ENCODE measurements around the gene NR1D1.

The NR1D1 gene

GRCh38 chr17:40091691-40092397 is 8.5 kb downstream of the NR1D1 start:
- ATAC-seq: peak; percentile 13
- TF ChIP-seq TSHZ2 (CRISPR knock-in tag; IDR thresholded peaks at IDR 0.05): no peak

- TF ChIP-seq ZFP3 (CRISPR knock-in tag; IDR thresholded peaks at IDR 0.05): no peak
- no peak for TF ChIP-seq CREB5 (CRISPR knock-in tag; IDR thresholded peaks at IDR 0.05; ENCODE audit: low read depth)
- no peak for TF ChIP-seq ZC3H10 (CRISPR knock-in tag; IDR thresholded peaks at IDR 0.05)
- no peak for TF ChIP-seq GLIS3 (CRISPR knock-in tag; IDR thresholded peaks at IDR 0.05)
- TF ChIP-seq CSRNP3 (CRISPR knock-in tag; IDR thresholded peaks at IDR 0.05): no peak
- ATAC-seq: peak; percentile 14; the same call in 2 of the 3 replicates
Observed at GRCh38 chr17:40090237-40091119, 9.9 kb downstream of the NR1D1 start.

- TF ChIP-seq SNAI2 (CRISPR knock-in tag; IDR thresholded peaks at IDR 0.05) (no peak), CSRNP3 (CRISPR knock-in tag; IDR thresholded peaks at IDR 0.05) (no peak), ESRRG (CRISPR knock-in tag; IDR thresholded peaks at IDR 0.05) (no peak), TCF4 (CRISPR knock-in tag; IDR thresholded peaks at IDR 0.05; ENCODE audit: borderline replicate concordance) (no peak), OSR1 (CRISPR knock-in tag; IDR thresholded peaks at IDR 0.05) (no peak), ZC3H10 (CRISPR knock-in tag; IDR thresholded peaks at IDR 0.05) (no peak), POU6F1 (CRISPR knock-in tag; IDR thresholded peaks at IDR 0.05; ENCODE audit: borderline replicate concordance, low read depth) (no peak)
- ATAC-seq: no peak
Observed at GRCh38 chr17:40089077-40089895, 11.1 kb downstream of the NR1D1 start.

- no peak for ATAC-seq
- TF ChIP-seq GLIS3 (CRISPR knock-in tag; IDR thresholded peaks at IDR 0.05) (no peak), ZC3H10 (CRISPR knock-in tag; IDR thresholded peaks at IDR 0.05) (no peak), ZFP30 (CRISPR knock-in tag; IDR thresholded peaks at IDR 0.05) (no peak)
Observed at GRCh38 chr17:40087903-40088718, 12.3 kb downstream of the NR1D1 start.
